HG02798 (cell line): ENCODE results near the gene MAPK8IP1.
"Not testable (repeated sequence)": the region's sequence is repeated elsewhere in the genome, so short reads cannot be mapped to it uniquely, and the experiment has no call there.

ENCODE experiments used
- ATAC-seq: cut with Tn5 transposase; IDR thresholded peaks from one replicate; pipeline ENCODE4 v1.9.1; 2021; ENCODE audit warnings: mild to moderate bottlenecking; ENCODE audit not compliant: unreplicated experiment, poor library complexity

MAPK8IP1 gene

DNA sequence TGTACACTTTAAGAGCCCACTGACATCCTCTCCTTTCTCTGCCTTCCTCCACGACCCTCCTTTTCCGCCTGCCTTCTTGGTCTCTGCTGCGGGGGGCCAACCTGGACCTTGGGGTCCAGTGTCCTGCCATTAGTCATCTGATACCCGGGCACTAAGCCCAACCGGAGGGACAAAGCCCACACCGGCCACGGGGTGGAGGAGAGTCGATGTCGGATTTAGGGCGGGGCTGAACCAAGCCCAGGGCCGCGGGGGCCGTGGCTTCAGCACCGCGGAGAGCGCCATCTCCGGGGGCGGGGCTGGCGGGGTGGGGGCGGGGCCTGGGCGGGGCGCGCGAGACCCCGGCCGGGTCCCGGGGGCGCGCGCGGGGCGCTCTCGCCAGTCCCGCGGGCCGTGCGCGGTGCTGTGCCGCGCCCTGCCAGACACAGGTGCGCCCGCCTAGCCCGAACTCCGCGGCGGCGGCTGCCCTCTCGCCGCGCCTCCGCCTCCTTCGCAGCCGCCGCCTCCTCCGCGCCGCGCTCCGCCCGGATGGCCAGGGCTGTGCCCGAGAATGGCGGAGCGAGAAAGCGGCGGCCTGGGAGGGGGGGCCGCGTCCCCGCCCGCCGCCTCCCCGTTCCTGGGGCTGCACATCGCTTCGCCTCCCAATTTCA lies at the start of gene MAPK8IP1:
TSS of gene MAPK8IP1 (plus strand) at position 378 of the 647 bp plus-strand sequence. CDS start at position 548, 170 bp downstream.
- ATAC-seq: peak; percentile 62

DNA sequence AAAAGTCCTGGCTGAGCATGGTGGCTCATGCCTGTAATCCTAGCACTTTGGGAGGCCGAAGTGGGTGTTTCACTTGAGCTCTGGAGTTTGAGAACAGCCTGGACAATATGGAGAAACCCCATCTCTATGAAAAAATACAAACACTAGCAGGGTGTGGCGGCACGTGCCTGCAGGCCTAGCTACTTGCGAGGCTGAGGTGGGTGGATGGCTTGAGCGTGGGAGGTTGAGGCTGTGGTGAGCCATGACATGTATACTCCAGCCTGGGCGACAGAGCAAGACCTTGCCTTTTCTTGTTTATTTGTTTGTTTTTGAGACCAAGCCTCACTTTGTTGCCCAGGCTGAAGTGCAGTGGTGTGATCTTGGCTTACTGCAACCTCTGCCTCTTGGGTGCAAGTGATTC lies 46.2 kb upstream of the MAPK8IP1 start:
- ATAC-seq: no peak

DNA sequence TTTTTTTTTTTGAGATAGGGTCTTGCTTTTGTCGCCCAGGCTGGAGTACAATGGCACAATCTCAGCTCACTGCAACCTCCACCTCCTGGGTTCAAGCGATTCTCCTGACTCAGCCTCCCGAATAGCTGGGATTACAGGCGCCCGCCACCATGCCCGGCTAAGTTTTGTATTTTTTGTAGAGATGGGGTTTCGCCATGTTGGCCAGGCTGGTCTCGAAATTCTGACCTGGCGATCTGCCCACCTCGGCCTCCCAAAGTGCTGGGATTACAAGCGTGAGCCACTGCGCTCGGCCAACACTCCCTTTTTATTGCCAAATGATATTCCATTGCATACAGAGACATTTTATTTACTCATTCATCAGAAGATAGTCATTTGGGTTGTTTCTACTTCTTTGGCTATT lies 45.2 kb upstream of the MAPK8IP1 start:
- not testable (repeated sequence) for ATAC-seq

DNA sequence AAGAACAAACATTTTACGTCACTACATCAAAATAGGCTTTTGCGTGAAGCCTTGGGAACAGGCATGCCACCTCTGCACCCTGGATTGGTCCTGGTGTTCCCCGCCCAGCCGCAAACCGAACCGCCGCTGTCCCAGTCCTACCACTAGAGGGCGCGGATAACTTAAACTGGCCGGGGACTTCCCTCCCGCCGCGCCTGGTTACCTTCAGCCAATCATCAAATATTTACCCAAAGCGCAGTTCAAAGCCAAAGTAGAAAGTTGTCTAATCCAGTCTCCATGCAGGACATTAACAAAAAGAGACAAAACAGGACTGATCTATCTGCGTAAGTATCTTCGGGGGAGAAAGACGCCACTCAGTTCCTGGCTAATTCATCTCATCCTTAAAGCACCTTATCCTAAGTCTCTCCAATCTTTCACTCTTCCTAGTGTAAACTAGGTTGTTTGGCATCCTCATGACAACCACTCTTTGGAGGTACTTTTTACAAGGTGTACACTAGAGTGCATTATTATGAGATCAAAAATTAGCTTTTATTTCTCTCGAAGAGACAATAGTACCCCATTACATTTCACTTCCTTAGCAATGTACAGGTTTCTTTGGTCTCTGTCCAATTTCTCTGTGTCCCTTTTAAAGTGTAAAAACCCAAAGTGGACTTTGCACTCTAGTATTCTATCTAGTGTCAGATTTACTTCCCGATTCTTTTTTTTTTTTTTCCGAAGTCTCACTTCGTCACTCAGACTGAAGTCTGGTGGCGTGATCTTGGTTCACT lies 42.1 kb upstream of the MAPK8IP1 start:
- ATAC-seq: peak; percentile 27

DNA sequence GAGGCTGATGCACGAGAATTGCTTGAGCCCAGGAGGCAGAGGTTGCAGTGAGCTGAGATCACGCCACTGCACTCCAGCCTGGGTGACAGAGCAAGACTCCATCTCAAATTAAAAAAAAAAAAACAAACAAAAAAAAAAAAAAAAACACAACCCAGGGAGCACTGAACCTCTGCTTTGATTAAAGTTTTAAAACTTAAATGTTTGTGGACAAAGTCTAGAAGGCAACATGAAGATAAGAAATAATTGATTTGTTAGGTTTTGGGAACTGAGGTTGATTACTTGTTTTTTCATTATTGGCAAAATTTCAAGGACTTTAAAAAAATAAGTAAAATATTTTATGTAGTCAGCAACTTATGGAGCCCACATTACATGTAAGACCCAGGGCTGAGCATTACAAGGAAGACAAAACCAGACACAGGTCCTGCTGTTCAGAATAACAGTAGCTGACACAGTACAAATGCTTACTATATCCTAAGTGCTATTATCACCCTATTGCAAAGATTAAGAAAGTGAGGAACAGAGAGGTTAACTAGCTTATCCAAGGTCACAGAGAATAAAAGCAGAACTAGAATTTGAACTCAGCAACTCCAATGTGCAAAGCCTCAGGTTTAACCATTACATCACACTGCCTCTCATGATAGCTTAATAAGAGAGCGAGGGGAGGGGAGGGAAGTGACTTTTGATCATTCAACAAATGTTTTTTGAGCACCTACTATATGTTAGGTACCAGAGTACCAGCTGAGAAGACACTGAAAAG lies 40.5 kb upstream of the MAPK8IP1 start:
- no peak for ATAC-seq

DNA sequence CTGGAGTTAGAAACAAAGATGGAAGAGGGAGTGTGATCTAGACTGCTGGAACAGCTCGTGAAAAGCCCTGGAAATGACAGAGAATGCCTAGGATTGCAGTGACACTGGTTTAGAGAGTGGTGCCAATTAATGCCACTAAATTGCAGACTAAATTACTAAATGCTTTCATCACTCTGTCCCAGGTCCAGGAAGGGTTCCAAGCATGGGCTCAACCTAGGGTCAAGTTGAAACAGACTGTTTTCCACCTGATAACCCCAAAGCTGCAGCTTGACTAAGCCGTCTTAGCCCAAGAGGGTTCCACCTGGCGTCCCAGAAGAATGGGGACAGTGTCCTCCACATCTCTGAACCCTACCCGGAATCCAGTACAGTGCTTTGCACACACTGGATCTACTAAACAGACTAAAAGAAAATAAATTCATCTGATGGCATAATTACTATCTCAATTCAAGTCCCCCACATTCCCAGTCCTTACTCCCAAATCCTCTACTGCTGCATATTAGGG lies 39.2 kb upstream of the MAPK8IP1 start:
- ATAC-seq: no peak

DNA sequence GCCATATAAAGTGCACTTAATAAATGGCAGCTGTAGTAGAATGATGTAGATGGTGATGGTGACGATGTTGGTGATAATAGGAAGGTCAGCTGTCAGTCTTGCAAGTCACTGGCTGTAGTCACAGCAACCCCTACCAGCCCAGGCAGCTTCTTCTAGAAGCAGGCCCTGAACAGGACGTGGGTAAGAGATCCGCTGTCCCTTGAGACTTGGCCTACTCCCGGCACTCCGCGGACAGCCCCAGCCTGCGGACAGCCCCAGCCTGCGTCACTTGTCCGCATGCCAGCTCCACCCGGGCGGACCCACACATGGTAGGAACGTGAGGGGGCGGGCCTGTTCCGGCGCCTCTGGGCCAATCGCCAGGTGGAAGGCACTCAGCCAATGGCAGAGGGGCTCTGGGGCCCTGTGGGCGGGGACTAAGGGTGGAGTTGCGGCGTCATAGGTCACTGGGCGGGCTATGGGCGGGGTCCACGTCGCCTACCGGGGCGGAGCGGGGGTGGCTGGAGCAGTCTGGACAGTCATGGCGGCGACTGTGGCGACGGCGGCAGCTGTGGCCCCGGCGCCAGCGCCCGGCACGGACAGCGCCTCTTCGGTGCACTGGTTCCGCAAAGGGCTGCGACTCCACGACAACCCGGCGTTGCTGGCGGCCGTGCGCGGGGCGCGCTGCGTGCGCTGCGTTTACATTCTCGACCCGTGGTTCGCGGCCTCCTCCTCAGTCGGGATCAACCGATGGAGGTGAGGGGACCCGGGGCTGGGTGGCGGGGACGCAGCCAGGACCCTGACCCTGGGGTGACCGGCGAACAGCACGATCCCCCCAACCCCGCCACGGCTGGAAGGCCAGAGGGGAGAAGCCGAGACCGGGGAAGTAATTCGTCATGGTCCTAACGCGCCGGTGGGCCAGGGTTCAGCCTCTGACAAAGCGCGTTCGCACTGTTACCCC lies 38.2 kb upstream of the MAPK8IP1 start, which contains the start of gene CRY2:
TSS of gene CRY2 (plus strand) at position 502 of the 937 bp plus-strand sequence. CDS start at position 518, 16 bp downstream.
- ATAC-seq: peak; percentile 96

DNA sequence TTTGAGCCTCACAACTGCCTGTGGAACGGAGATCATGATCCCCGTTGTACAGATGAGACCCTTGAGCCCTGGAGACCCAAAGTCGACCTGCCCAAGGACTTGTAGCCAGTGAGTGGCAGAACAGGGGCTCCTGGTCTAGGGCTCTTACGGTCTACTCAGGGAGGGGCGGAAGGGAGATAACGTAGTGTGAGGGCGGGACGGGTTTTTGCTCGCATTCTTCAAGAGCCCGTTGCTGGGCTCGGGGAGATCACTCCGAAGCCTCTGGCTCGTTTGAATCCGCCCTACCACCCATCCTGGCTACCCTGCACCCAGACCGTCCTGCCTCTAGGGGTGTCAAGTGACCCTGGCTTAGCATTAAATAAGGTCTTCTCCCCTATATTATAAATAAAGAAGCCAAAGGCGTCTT lies 37.5 kb upstream of the MAPK8IP1 start:
- peak; percentile 2 for ATAC-seq

DNA sequence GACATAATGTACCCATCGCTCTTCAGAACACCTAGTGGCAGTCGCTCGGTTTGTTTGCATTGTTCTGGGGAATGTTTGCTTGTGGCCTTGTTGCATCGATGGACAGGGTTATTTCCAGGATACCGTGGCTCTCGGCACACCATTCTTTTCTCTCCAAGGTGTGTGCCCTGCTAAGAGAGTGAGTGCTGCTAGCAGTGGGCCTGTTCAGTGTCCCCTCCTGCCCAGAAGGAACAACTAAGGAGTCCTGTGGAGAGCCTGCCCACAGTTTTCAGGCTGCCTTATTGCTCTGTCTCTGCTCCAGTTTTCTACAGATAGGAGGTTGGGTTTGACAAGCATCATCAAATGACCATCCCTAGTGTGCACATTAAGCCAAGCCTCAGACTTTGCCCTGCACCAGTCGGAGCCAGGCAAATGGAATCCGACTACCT lies 36.8 kb upstream of the MAPK8IP1 start:
- ATAC-seq: no peak

DNA sequence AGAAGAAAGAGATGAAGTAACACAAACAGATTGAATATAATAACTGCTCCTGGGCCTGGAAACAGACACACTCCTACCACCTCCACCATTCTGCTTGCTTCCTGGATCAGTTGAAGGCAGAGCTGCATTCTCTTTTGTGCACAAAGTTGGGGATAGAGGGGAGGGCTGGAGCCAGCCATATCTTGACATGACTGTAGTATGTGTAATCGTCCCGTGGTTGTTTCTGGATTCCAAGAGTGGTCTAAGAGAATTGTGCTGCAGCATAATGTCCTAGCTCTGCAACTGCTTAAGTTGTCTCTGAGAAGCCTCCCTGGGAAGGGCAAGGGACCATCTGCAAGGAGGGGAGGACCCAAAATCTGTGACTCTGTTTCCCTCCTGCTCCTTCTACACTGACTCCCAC lies 35.0 kb upstream of the MAPK8IP1 start:
- no peak for ATAC-seq

DNA sequence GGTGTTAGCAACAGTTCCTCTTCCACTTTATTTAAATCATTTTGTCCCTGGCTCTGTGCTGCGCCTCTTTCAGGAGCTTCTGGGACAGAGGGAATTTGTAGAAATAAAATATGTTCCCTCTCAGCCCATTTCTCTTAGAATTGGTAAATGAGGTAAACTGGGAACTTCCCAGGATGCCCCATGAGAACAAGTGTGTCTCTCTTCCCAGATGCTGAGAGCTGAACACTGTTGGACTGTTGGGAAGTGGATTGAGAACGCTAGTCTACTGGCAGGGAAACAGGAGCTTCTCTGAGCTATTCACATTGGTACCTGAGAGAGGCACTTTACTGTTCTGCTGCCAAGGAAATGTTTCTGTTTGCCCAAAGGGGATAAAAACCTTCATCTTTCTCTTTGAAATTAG lies 34.2 kb upstream of the MAPK8IP1 start:
- no peak for ATAC-seq

DNA sequence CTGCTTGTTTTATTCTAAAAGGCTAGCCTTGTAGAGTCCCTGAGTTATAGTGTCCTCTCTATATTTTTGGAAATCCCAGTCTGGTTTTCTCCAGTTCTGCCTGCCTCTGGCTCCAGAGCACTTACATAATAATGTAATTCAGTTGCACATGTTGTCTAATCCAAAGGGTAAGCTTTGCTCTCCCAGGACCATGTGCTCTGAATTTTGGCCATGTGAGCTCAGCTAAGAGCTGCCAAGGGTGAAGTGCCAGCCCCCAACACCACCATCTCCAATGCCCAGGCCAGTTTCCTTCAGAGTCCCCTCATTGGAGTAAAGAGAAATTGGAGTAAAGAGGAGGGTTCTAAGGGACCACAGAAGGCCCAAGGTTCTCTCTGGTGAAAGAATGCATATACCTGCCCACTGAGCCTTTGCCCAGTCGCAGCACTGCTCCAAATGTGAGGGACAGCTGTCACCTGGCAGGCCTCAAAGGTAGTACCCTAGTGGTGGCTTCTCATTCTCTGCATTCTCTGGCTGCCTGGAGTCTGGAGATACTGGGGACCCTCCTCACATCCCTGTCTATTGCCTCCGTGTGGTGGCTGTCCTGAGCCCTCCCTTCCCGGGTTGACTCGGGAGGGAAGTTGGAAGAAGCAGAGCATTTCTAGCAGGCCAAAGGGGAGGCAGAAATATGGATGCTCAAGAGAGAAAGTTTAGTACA lies 33.3 kb upstream of the MAPK8IP1 start:
- peak; percentile 14 for ATAC-seq

DNA sequence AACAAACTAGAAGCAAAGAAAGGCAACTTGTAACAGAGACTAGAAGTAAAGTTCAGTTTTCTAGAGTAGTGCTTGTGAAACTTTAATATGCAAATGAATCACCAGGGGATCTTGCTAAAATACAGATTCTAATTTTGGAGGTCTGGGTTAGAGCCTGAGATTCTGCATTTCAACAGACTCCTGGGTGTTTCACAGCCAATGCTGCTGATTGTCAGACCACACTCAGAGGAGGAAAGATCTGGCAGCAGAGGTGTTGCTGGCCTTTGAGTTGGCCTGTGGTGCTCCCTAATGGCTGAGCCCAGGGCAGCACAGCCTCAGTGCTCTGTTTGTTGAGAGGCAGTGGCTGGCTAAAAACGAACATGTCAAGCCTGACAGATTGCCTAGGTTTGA lies 32.7 kb upstream of the MAPK8IP1 start:
- peak; percentile 55 for ATAC-seq

DNA sequence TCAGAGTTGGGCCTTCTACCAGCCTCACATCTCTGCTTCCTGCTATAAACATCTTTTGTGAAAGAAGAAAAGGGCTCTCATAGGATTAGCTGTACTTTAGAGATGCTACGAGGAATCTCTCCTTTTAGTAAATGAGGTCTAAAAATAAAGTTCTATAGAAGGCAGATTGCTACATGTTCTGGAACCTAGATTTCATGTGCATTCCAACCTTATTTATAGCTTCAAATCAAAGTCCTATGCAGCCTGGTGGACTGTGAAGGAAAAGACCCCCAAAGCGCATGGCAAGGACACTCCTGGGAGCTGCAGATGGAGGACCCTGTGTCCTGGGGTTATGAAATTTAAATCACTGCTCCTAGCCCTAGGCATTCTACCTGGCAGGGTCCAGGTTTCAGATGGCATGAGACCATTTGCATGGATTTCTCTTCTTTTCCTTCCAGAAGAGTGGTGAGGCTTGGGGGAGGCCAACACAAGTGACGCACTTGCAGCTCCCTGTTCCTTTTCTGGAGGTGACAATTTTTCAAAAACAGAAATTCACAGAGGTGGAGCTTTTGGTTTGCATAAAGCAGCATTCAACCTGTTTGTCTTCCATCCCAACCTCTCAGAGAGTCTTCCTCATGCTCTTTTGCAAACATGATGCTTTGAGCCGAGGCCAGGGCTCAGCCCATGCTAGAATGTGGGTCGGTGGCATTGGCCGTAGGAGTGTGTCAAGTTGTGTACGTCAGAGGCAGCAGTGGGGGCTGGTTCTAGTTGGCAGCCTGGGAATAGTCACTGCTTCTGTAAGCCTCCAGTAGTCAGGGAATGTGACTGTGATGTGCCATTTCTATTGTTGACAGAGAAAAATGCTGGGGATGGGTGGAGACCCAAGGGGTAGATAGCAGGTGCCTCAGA lies 31.9 kb upstream of the MAPK8IP1 start:
- no peak for ATAC-seq

DNA sequence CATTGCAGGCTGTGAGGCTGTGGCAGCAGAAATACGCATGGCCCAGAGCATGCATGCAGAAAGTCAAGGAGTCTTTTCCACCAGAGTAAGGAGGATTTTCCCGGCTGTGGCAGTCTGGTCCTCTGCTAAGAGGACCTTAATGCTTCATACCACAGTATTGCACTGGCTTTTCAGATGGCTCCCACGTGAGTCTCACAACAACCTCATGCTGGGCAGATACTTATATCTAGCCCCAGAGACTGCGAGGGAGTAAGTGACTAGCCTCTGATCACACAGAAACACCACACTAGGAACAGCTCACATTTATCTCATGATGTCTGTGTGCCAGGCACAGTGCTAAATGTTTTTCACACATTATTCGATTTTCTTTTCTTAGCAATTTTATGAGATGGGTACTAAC lies 30.1 kb upstream of the MAPK8IP1 start:
- ATAC-seq: no peak

DNA sequence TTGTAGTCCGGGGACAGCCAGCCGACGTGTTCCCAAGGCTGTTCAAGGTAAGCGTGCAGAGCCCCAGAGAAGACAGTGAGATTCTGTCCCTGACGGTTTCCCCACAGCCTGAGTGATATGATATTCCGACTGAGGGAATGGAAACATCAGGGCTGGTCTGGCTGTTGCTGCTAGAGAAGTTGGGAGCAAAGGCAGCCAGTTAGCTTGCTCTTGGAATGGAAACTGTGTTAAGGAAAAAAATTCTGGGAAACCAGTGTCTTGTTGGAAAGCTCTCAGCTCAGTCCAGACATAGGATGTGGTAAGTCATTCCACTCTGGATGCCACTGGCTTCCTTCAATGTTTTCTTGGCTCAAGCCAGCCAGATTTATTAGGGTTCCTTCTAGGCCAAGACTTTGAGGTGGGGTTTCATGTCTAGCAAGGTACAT lies 29.4 kb upstream of the MAPK8IP1 start:
- ATAC-seq: no peak

DNA sequence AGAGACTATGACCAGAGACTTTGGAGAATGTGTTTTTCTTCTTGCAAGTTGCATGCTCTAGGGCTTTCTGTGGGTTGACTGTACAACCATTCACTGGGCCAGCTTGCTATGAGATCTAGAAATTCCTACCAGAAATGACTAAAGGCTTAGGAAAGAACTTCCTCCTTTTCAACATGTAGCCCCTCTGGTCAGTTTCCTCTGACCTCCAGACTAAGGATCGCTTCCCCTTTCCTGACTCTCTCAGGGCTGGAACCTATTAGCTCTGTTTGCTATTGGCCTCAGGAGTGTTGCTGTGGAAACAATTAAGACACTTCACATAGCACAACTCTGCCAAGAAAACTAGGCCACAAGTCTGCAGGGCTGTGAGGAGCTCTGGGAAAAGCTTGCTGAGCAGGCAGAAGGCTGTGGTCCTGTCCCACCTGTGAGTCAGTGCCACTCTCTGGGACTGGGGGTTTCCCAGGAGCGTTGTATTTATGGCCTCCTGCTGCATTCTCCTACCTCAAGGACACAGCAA lies 27.4 kb upstream of the MAPK8IP1 start:
- ATAC-seq: no peak
